RWPE2 (cell line): ENCODE results near the gene EDN3.

ENCODE experiments used
- ATAC-seq: fragments of 200-7000 bp; cut with Tn5 transposase; 3 replicates; pipeline ENCODE4 v1.9.1; 2021; ENCODE audit warnings: low read depth
- DNase-seq: peaks from one replicate; pipeline ENCODE4 v3.0.0-alpha.2; 2020; ENCODE audit warnings: low spot score
- H3K27ac ChIP-seq: fragments of 450-650 bp; 2 replicates; pipeline ENCODE4 v1.5.1; 2017; ENCODE audit warnings: mild to moderate bottlenecking; ENCODE audit not compliant: poor library complexity, severe bottlenecking
- H3K27me3 ChIP-seq: fragments of 250-450 bp; sonication (Bioruptor Pico); 2 replicates; pipeline ENCODE4 v1.5.1; 2021; ENCODE audit warnings: mild to moderate bottlenecking, moderate library complexity; ENCODE audit not compliant: insufficient read depth, poor library complexity, severe bottlenecking
- H3K36me3 ChIP-seq: fragments of 250-450 bp; sonication (Bioruptor Pico); 2 replicates; pipeline ENCODE4 v1.5.1; 2020; ENCODE audit warnings: low read depth, mild to moderate bottlenecking, moderate library complexity
- H3K4me1 ChIP-seq: fragments of 250-450 bp; sonication (Bioruptor Pico); 2 replicates; pipeline ENCODE4 v1.5.1; 2021; ENCODE audit warnings: mild to moderate bottlenecking, moderate library complexity; ENCODE audit not compliant: insufficient read depth, poor library complexity, severe bottlenecking
- H3K4me3 ChIP-seq: fragments of 250-450 bp; sonication (Bioruptor Pico); 2 replicates; pipeline ENCODE4 v1.5.1; 2021; ENCODE audit warnings: mild to moderate bottlenecking, moderate library complexity; ENCODE audit not compliant: severe bottlenecking
- H3K9me3 ChIP-seq: fragments of 250-450 bp; sonication (Bioruptor Pico); 2 replicates; pipeline ENCODE4 v1.5.1; 2021; ENCODE audit warnings: mild to moderate bottlenecking, moderate library complexity; ENCODE audit not compliant: severe bottlenecking
- TF ChIP-seq, protein P1 (sequence below): fragments of 450-650 bp; IDR thresholded peaks from one replicate; pipeline ENCODE4 v1.5.1; 2017; ENCODE audit warnings: mild to moderate bottlenecking, moderate library complexity; ENCODE audit not compliant: poor library complexity, severe bottlenecking

The EDN3 gene

DNA sequence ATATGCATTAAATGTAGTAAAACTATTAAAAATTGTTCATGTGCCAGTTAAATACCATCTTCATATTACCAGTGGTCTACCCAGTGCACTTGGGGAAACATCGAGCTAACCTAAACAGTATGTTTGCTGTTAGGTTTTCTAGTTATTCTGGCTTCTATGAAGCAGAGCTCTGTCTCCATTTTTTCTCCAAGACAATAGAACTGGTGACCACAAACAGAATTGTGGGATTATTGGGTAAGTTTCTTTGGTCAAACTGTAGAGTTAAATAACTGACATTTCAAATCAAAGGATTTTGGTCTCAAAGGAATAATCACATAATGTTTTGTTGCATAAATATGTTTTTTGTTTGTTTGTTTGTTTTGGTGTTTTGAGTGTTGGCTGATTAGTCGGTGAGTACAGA, 40.5 kb upstream of the EDN3 start:
- DNase-seq (no peak), ATAC-seq (no peak)
- Histone ChIP-seq H3K36me3 (no peaks in the 10 kb centered on the region), H3K4me1 (no peaks in the 10 kb centered on the region), H3K4me3 (no peak overlapping the region), H3K27me3 (peaks cover 94% of the 10 kb centered on the region), H3K9me3 (no peaks in the 10 kb centered on the region), H3K27ac (no peak overlapping the region)
- TF ChIP-seq, protein P1, sequence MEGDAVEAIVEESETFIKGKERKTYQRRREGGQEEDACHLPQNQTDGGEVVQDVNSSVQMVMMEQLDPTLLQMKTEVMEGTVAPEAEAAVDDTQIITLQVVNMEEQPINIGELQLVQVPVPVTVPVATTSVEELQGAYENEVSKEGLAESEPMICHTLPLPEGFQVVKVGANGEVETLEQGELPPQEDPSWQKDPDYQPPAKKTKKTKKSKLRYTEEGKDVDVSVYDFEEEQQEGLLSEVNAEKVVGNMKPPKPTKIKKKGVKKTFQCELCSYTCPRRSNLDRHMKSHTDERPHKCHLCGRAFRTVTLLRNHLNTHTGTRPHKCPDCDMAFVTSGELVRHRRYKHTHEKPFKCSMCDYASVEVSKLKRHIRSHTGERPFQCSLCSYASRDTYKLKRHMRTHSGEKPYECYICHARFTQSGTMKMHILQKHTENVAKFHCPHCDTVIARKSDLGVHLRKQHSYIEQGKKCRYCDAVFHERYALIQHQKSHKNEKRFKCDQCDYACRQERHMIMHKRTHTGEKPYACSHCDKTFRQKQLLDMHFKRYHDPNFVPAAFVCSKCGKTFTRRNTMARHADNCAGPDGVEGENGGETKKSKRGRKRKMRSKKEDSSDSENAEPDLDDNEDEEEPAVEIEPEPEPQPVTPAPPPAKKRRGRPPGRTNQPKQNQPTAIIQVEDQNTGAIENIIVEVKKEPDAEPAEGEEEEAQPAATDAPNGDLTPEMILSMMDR, result no peak

- TF ChIP-seq, protein P1, result no peak
- ATAC-seq (no peak), DNase-seq (no peak)
- H3K27me3 ChIP-seq, result peaks cover 88% of the 10 kb centered on the region
- H3K4me1 ChIP-seq, result no peaks in the 10 kb centered on the region
- H3K27ac ChIP-seq, result no peak overlapping the region
- H3K9me3 ChIP-seq, result no peaks in the 10 kb centered on the region
- H3K4me3 ChIP-seq, result no peak overlapping the region
- H3K36me3 ChIP-seq, result no peaks in the 10 kb centered on the region
These were observed 35.1 kb upstream of the EDN3 start for GRCh38 chr20:59265298-59265697.

DNA sequence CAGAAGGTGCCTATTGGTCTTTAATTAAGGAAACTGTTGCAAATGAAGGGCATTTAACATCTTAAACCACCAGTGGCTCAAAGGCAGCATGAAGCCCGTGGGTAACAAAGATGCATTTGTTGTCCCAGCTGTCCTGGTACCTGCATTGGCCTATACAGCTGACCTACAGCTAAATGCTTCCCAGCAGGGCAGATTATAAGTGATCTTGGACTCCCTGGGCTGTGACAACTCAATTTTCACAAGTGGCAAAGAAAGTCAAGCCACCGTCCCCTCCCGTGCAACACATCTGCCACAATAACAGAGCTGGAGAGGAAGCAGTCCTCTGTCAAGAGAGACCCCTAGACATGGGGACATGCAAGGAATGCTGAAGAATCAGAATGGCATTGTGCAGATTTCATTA, 31.5 kb upstream of the EDN3 start:
- ATAC-seq, result no peak

GRCh38 chr20:59269411-59270025, 30.9 kb upstream of the EDN3 start:
- no peaks in the 10 kb centered on the region for H3K4me1 ChIP-seq
- H3K27me3 ChIP-seq, result peaks cover 95% of the 10 kb centered on the region
- H3K27ac ChIP-seq, result no peak overlapping the region
- no peak overlapping the region for H3K4me3 ChIP-seq
- DNase-seq, result no peak
- ATAC-seq, result no peak
- TF ChIP-seq, protein P1, result no peak
- H3K9me3 ChIP-seq, result no peaks in the 10 kb centered on the region
- no peaks in the 10 kb centered on the region for H3K36me3 ChIP-seq

More for the DNA sequence above, 31.5 kb upstream of the EDN3 start:
- no peak for DNase-seq
- H3K27me3 ChIP-seq, result peaks cover 95% of the 10 kb centered on the region
- no peak overlapping the region for H3K27ac ChIP-seq
- no peaks in the 10 kb centered on the region for H3K36me3 ChIP-seq
- H3K4me3 ChIP-seq, result no peak overlapping the region
- H3K9me3 ChIP-seq, result no peaks in the 10 kb centered on the region
- TF ChIP-seq, protein P1, result no peak
- no peaks in the 10 kb centered on the region for H3K4me1 ChIP-seq

GRCh38 chr20:59270380-59270779, 30.0 kb upstream of the EDN3 start:
- no peak overlapping the region for H3K27ac ChIP-seq
- H3K4me1 ChIP-seq, result no peaks in the 10 kb centered on the region
- no peak overlapping the region for H3K4me3 ChIP-seq
- ATAC-seq (no peak), DNase-seq (no peak)
- TF ChIP-seq, protein P1, result no peak
- H3K36me3 ChIP-seq, result no peaks in the 10 kb centered on the region
- no peaks in the 10 kb centered on the region for H3K9me3 ChIP-seq
- peaks cover 96% of the 10 kb centered on the region for H3K27me3 ChIP-seq
